ENCODE data around the gene RABGEF1.
"Not testable (repeated sequence)": the region's sequence is repeated elsewhere in the genome, so short reads cannot be mapped to it uniquely, and the experiment has no call there.

Gene RABGEF1

GRCh38 chr7:66790196-66790595 is 49.7 kb downstream of the RABGEF1 start:
- no peaks in the 10 kb centered on the region for H3K27me3 ChIP-seq
- H3K4me3 ChIP-seq (ENCODE audit: low read depth in 1 of 2, low read length in 1 of 2): no peak overlapping the region
- peaks cover 87% of the 10 kb centered on the region for H3K36me3 ChIP-seq
- H3K27ac ChIP-seq: peak overlapping the region; percentile 1
- TF ChIP-seq, protein P1, sequence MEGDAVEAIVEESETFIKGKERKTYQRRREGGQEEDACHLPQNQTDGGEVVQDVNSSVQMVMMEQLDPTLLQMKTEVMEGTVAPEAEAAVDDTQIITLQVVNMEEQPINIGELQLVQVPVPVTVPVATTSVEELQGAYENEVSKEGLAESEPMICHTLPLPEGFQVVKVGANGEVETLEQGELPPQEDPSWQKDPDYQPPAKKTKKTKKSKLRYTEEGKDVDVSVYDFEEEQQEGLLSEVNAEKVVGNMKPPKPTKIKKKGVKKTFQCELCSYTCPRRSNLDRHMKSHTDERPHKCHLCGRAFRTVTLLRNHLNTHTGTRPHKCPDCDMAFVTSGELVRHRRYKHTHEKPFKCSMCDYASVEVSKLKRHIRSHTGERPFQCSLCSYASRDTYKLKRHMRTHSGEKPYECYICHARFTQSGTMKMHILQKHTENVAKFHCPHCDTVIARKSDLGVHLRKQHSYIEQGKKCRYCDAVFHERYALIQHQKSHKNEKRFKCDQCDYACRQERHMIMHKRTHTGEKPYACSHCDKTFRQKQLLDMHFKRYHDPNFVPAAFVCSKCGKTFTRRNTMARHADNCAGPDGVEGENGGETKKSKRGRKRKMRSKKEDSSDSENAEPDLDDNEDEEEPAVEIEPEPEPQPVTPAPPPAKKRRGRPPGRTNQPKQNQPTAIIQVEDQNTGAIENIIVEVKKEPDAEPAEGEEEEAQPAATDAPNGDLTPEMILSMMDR (IDR thresholded peaks at IDR 0.05): no peak
- H3K4me1 ChIP-seq (ENCODE audit: control insufficient read depth in 1 of 2, insufficient read depth in 1 of 2, low read depth in 1 of 2, low read length in 1 of 2): no peaks in the 10 kb centered on the region
- no peaks in the 10 kb centered on the region for H3K9me3 ChIP-seq

GRCh38 chr7:66790725-66791124 is 50.2 kb downstream of the RABGEF1 start:
- H3K9me3 ChIP-seq: no peaks in the 10 kb centered on the region
- no peak overlapping the region for H3K27ac ChIP-seq
- H3K4me1 ChIP-seq (ENCODE audit: control insufficient read depth in 1 of 2, insufficient read depth in 1 of 2, low read depth in 1 of 2, low read length in 1 of 2): no peaks in the 10 kb centered on the region
- H3K36me3 ChIP-seq: peaks cover 87% of the 10 kb centered on the region
- H3K4me3 ChIP-seq (ENCODE audit: low read depth in 1 of 2, low read length in 1 of 2): no peak overlapping the region
- H3K27me3 ChIP-seq: no peaks in the 10 kb centered on the region
- TF ChIP-seq, protein P1 (IDR thresholded peaks at IDR 0.05): no peak

DNA sequence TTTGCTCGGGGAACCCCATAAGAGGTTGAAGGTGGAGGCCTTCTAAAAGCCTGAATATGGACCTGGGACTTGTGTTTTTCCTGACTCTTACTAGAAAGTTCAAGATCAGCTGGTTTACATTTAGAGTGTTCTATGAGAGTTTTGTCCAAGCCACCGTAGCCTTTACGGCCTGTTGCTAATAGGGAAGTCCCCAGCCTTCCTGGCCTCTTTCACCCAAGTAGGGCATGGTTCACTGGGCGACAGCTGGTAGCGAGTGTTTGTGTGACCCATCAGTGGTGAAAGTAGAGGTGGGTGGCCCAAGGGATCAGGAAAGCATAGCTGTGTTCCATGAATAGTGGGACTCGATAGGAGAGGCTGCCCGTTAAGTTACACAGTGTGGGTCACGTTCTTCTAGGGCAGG is 60.1 kb downstream of the RABGEF1 start:
- H3K27ac ChIP-seq: no peak overlapping the region
- H3K9me3 ChIP-seq: no peaks in the 10 kb centered on the region
- no peak overlapping the region for H3K4me3 ChIP-seq (ENCODE audit: low read depth in 1 of 2, low read length in 1 of 2)
- H3K4me1 ChIP-seq (ENCODE audit: control insufficient read depth in 1 of 2, insufficient read depth in 1 of 2, low read depth in 1 of 2, low read length in 1 of 2): no peaks in the 10 kb centered on the region
- TF ChIP-seq, protein P1 (IDR thresholded peaks at IDR 0.05): no peak
- no peaks in the 10 kb centered on the region for H3K27me3 ChIP-seq
- peaks cover 99% of the 10 kb centered on the region for H3K36me3 ChIP-seq

DNA sequence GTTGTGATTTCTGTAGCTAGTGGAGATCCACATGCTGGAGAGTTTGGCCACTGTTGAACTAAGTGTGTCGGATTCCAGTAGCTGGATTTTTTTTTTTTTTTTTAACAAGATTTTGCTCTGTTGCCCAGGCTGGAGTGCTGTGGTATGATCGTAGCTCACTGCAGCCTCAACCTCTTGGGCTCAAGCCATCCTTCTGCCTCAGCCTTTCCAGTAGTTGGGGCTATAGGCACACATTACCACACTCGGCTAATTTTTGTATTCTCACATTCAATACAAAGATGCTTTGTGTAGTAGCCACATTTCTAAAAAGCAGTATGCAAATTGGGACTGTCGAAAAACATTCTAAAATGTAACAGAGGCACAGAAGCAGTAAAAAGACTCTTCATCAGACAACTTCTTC is 63.5 kb downstream of the RABGEF1 start:
- Histone ChIP-seq H3K27me3 (no peaks in the 10 kb centered on the region), H3K36me3 (peaks cover 99% of the 10 kb centered on the region), H3K27ac (no peak overlapping the region), H3K4me1 (ENCODE audit: control insufficient read depth in 1 of 2, insufficient read depth in 1 of 2, low read depth in 1 of 2, low read length in 1 of 2) (no peaks in the 10 kb centered on the region), H3K9me3 (no peaks in the 10 kb centered on the region), H3K4me3 (ENCODE audit: low read depth in 1 of 2, low read length in 1 of 2) (no peak overlapping the region)
- TF ChIP-seq, protein P1 (IDR thresholded peaks at IDR 0.05): no peak

DNA sequence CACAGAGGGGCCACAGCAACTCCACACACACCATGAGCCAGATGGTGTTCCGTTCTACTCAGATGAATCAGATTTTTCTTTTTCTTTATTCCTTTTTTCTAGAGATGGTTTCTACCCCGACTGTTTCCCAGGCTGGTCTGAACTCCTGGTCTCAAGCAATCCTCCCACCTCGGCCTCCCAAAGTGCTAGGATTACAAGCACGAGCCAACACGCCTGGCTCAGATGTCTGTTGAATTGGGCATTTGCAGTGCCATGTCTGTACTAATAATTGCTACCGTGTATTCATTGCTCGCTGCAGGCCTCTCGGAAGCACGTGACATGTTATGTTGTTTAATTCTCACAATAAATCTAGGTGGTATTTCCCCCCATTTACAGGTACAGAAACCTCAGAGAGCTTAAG is 67.2 kb downstream of the RABGEF1 start:
- H3K4me1 ChIP-seq (ENCODE audit: control insufficient read depth in 1 of 2, insufficient read depth in 1 of 2, low read depth in 1 of 2, low read length in 1 of 2): no peaks in the 10 kb centered on the region
- H3K4me3 ChIP-seq (ENCODE audit: low read depth in 1 of 2, low read length in 1 of 2): no peak overlapping the region
- TF ChIP-seq, protein P1 (IDR thresholded peaks at IDR 0.05): no peak
- H3K9me3 ChIP-seq: no peaks in the 10 kb centered on the region
- H3K36me3 ChIP-seq: peaks cover 90% of the 10 kb centered on the region
- H3K27me3 ChIP-seq: no peaks in the 10 kb centered on the region
- no peak overlapping the region for H3K27ac ChIP-seq

GRCh38 chr7:66810716-66811115 is 70.2 kb downstream of the RABGEF1 start:
- Histone ChIP-seq H3K36me3 (peaks cover 65% of the 10 kb centered on the region), H3K27me3 (no peaks in the 10 kb centered on the region), H3K9me3 (no peaks in the 10 kb centered on the region), H3K27ac (no peak overlapping the region), H3K4me3 (ENCODE audit: low read depth in 1 of 2, low read length in 1 of 2) (no peak overlapping the region), H3K4me1 (ENCODE audit: control insufficient read depth in 1 of 2, insufficient read depth in 1 of 2, low read depth in 1 of 2, low read length in 1 of 2) (peaks cover 0 to 5% of the 10 kb centered on the region in 2 experiments)
- TF ChIP-seq, protein P1 (IDR thresholded peaks at IDR 0.05): no peak

DNA sequence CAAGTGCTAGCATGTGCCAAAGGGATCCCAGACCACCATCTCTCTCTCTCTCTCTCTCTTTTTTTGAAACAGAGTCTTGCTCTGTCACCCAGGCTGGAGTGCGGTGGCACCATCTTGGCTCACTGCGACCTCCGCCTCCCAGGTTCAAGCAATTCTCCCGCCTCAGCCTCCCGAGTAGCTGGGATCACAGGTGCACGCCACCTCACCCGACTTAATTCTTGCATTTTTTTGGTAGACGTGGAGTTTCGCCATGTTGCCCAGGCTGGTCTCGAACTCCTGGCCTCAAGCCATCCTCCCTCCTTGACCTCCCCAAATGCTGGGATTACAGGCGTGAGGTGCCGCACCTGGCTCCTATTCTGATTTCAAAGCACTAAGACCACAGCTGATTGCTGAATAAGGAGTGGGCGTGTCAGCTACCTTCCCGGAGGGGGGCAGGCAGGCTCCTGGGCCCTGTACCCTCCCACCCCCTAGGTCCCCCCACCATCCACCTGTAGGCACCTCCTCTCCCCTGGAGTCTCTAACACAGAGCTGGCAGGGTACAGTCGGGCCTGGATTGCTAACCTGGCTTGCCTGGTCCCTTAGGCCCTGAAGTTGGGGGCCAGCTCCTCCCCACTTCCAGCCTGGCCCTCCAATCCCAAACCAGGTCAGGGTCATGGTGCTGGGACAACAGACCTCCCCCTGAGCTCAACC is 74.8 kb downstream of the RABGEF1 start:
- not testable (repeated sequence) for H3K4me3 ChIP-seq (ENCODE audit: low read depth in 1 of 2, low read length in 1 of 2); H3K4me1 ChIP-seq (ENCODE audit: control insufficient read depth in 1 of 2, insufficient read depth in 1 of 2, low read depth in 1 of 2, low read length in 1 of 2)
- H3K36me3 ChIP-seq: peaks cover 19% of the 10 kb centered on the region

More for the DNA sequence above, 74.8 kb downstream of the RABGEF1 start:
- H3K9me3 ChIP-seq, H3K27me3 ChIP-seq, H3K27ac ChIP-seq: not testable (repeated sequence)

Data from neutrophil (primary cell).